A673 (cell line): ENCODE measurements around the gene CERS2. TPM values are rescaled to one million over a fixed set of nuclear protein-coding genes. Genes with fewer than 3 reads are reported as not detected.
A peak's percentile ranks its signal among the peaks of the same experiment; 100 is the strongest.

Experiments
- BruUV-seq: library from RNA; stranded (reverse); fragments of 400-500 nt; replicated peaks from 2 replicates; lab custom pipeline; 2021; lab: Mats Ljungman, UMichigan
- CTCF ChIA-PET: fragments of 300-600 bp; sonication (Branson Sonifier 250); formaldehyde crosslinking; loops from one replicate; lab custom pipeline; 2022; ENCODE audit warnings: antibody characterized with exemption; lab: Charles Lee
- POLR2A ChIA-PET: fragments of 300-600 bp; sonication (Branson Sonifier 250); formaldehyde crosslinking; loops from one replicate; lab custom pipeline; 2022; ENCODE audit warnings: antibody characterized with exemption; ENCODE audit not compliant: low non-redundant PET; lab: Charles Lee
- DNase-seq: peaks from one replicate; pipeline ENCODE4 v3.0.0-alpha.2; 2015; ENCODE audit warnings: low spot score
- H3K27ac ChIP-seq: fragments of 200-600 bp; sonication (generic); 2 replicates; pipeline ENCODE4 v1.5.1; 2016; ENCODE audit warnings: mixed run types, low read depth, mild to moderate bottlenecking, mixed read lengths, antibody characterized with exemption, low read length; ENCODE audit not compliant: poor library complexity, severe bottlenecking
- H3K27me3 ChIP-seq: fragments of 200-600 bp; sonication (generic); replicated peaks from 2 replicates; pipeline ENCODE4 v1.6.1; 2017; ENCODE audit warnings: mixed run types, low read depth, mild to moderate bottlenecking, mixed read lengths, antibody characterized with exemption, low read length; ENCODE audit not compliant: insufficient read depth, poor library complexity
- H3K36me3 ChIP-seq: fragments of 200-600 bp; sonication (generic); 2 replicates; pipeline ENCODE4 v1.6.1; 2016; ENCODE audit warnings: mixed run types, mild to moderate bottlenecking, mixed read lengths, antibody characterized with exemption, low read length; ENCODE audit not compliant: insufficient read depth, poor library complexity, severe bottlenecking
- H3K4me1 ChIP-seq: fragments of 200-600 bp; sonication (generic); 2 replicates; pipeline ENCODE4 v1.6.1; 2017; ENCODE audit warnings: mixed run types, mild to moderate bottlenecking, mixed read lengths, antibody characterized with exemption, low read length; ENCODE audit not compliant: insufficient read depth, poor library complexity, severe bottlenecking
- H3K4me3 ChIP-seq: fragments of 200-600 bp; sonication (generic); 2 replicates; pipeline ENCODE4 v1.5.1; 2016; ENCODE audit warnings: low read depth, mixed run types, mild to moderate bottlenecking, mixed read lengths, low read length; ENCODE audit not compliant: poor library complexity, severe bottlenecking
- H3K9me3 ChIP-seq: fragments of 200-600 bp; sonication (generic); 2 replicates; pipeline ENCODE4 v1.6.1; 2016; ENCODE audit warnings: mixed run types, low read depth, mild to moderate bottlenecking, mixed read lengths, antibody characterized with exemption, low read length; ENCODE audit not compliant: poor library complexity, severe bottlenecking
- CTCF ChIP-seq: fragments of 300-800, 200-600 bp; sonication (generic); conservative IDR thresholded peaks from 2 replicates; pipeline ENCODE4 v1.5.1; 2017; ENCODE audit warnings: low read depth, mild to moderate bottlenecking, antibody characterized with exemption, low read length, moderate library complexity, mixed read lengths
- EZH2 ChIP-seq: fragments of 200-600 bp; sonication (generic); IDR thresholded peaks from 2 replicates; pipeline ENCODE4 v1.6.1; 2017; ENCODE audit warnings: borderline replicate concordance, low read depth, mild to moderate bottlenecking, mixed read lengths, antibody characterized with exemption, low read length; ENCODE audit not compliant: poor library complexity, severe bottlenecking
- intact Hi-C: fragments of 100-400 bp; cut with micrococcal nuclease; formaldehyde crosslinking; loops from one replicate; pipeline ENCODE4 v1.10.0; 2022; ENCODE audit not compliant: unreplicated experiment
- total RNA-seq: library from RNA; stranded (reverse); gene quantifications from 2 replicates; pipeline ENCODE4 v1.2.3, GENCODE V29; 2021

The CERS2 gene
- total RNA-seq, 1 experiment from 2014 or later, result 239 TPM

DNA sequence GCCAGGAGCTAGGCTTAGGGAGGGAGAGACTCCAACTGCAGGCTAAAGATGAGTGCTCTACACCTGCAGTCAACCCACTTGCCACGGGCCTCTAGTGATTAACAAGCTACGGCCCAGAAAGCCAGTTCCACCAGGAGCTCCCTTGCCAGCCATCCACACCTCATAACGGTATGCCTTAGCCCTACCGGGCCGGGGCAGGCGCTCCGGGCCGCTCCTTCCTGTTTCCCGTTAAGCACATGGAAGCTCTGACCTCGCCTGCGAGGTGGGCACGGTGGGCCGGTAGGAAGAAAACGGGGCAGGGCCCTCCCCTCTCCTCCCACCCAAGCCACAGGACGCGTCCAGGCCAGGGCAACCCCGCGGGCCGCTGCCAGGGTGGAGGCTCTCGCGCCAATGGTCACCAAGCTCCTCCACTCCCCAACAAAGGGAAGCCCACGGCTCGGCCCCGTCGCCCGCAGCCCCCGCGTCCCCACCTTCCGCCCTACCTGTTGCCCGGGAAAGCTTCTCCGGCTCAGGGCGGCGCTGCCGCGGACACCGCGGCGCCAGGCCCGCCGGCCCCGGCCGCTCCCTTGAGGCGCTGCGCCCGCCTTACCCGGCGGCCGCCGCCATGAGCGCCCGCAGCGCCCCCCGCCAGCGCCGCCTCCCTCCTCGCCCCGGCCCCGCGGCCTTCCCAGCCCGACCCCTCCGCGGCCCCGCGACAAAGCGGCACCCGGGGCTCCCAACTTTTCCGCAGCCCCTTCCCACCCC lies 627 bp downstream of the CERS2 start:
- POLR2A ChIA-PET, result interaction anchor here (0.6 kb wide), 1 partner anchor 1015 kb away, joined by 3 read pairs; no protein-coding TSS in a partner anchor
- intact Hi-C loops, result loop anchor here (10.0 kb wide), 1 partner anchor 409 kb away; no protein-coding TSS in a partner anchor
- Histone ChIP-seq H3K4me1 (peaks cover 41% of the 10 kb centered on the region), H3K27me3 (no peaks in the 10 kb centered on the region), H3K4me3 (peak overlapping the region; percentile 94), H3K27ac (peak overlapping the region; percentile 97), H3K9me3 (no peaks in the 10 kb centered on the region), H3K36me3 (peaks cover 2% of the 10 kb centered on the region)
- TF ChIP-seq EZH2 (no peak), CTCF (no peak)
- CTCF ChIA-PET, result interaction anchor here (0.5 kb wide), 1 partner anchor 714 kb away, joined by 6 read pairs; no protein-coding TSS in a partner anchor
- no TSS peak for BruUV-seq
- DNase-seq, result peak; percentile 23

DNA sequence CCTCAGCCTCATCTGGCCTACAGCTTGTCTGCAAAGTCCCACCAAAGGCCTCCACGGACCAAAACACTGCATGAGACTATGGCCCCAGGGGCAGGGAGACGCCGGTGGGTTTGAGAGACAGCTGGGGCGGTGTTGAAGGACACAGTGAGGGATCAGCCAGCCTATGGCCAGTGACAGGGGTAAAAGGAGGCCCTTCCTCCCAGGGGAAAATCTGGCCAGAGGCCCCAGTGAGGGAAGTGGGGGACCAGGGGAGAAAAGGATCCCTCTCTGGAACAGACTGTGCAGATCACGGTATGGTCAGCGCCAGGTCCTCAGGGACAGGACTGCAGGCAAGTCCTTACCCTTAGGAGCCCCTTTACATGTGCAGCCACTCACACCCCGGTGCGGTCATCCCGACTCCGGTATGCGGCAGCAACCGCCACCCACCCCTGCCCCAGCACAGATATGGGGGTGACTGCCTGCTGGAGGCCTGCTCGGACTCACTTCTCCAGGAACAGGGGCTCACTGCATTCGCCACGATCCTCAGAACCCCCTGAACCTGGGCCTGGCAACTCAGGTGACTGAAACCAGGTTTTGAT lies 1.3 kb downstream of the CERS2 start:
- H3K4me3 ChIP-seq, result peak overlapping the region; percentile 94
- peaks cover 8% of the 10 kb centered on the region for H3K36me3 ChIP-seq
- no peak for TF ChIP-seq EZH2
- TF ChIP-seq CTCF, result no peak
- no peak for DNase-seq
- peaks cover 40% of the 10 kb centered on the region for H3K4me1 ChIP-seq
- H3K9me3 ChIP-seq, result no peaks in the 10 kb centered on the region
- BruUV-seq, result no TSS peak
- intact Hi-C loops, result loop anchor here (10.0 kb wide), 1 partner anchor 409 kb away; no protein-coding TSS in a partner anchor
- peak overlapping the region; percentile 97 for H3K27ac ChIP-seq
- CTCF ChIA-PET, result interaction anchor here (0.5 kb wide), 1 partner anchor 714 kb away, joined by 6 read pairs; no protein-coding TSS in a partner anchor
- no peaks in the 10 kb centered on the region for H3K27me3 ChIP-seq
- POLR2A ChIA-PET, result no interaction called here

- no TSS peak for BruUV-seq
- Histone ChIP-seq H3K4me3 (peak overlapping the region; percentile 94), H3K9me3 (no peaks in the 10 kb centered on the region), H3K4me1 (peaks cover 37% of the 10 kb centered on the region), H3K27me3 (no peaks in the 10 kb centered on the region), H3K36me3 (peaks cover 17% of the 10 kb centered on the region), H3K27ac (peak overlapping the region; percentile 97)
- POLR2A ChIA-PET, result no interaction called here
- intact Hi-C loops, result loop anchor here (10.0 kb wide), 1 partner anchor 408 kb away; no protein-coding TSS in a partner anchor
- CTCF ChIA-PET, result no interaction called here
- TF ChIP-seq EZH2, result no peak
- no peak for TF ChIP-seq CTCF
- DNase-seq, result no peak
Observed at GRCh38 chr1:150972417-150972940, 2.2 kb downstream of the CERS2 start.
